Right lobe of liver (tissue), 6 donors: Measurements from ENCODE around the gene LCOR. TPM values are rescaled to one million over a fixed set of nuclear protein-coding genes. Genes with fewer than 3 reads are reported as not detected.

Experiments
- ATAC-seq, 4 donors: fragments of 200-7000 bp; cut with Tn5 transposase; one replicate each; pipeline ENCODE4 v1.9.1; 2020; ENCODE audit warnings: mild to moderate bottlenecking in 4 of 4, moderate library complexity in 4 of 4
- DNase-seq, 3 donors: peaks; one replicate each; pipeline ENCODE4 v3.0.0-alpha.2; 2020
- H3K27ac ChIP-seq, 3 donors: fragments of 200-600 bp; one replicate each; pipeline ENCODE4 v1.8.0; 2022
- H3K27me3 ChIP-seq, 2 donors: fragments of 200-600 bp; one replicate each; pipeline ENCODE4 v1.8.0; 2022
- H3K36me3 ChIP-seq, 4 donors: fragments of 200-600 bp; sonication (generic) in 1 of 4; one replicate each; pipeline versions ENCODE4 v1.5.1 to v1.8.0; 2017 to 2022; ENCODE audit warnings: control low read depth in 1 of 4
- H3K4me1 ChIP-seq, 4 donors: fragments of 200-600 bp; sonication (generic) in 1 of 4; one replicate each; pipeline versions ENCODE4 v1.5.1 to v1.8.0; 2017 to 2022; ENCODE audit warnings: control low read depth in 1 of 4
- H3K4me3 ChIP-seq, 3 donors: fragments of 200-600 bp; one replicate each; pipeline ENCODE4 v1.8.0; 2022
- H3K9me3 ChIP-seq, 4 donors: fragments of 200-600 bp; sonication (generic) in 1 of 4; one replicate each; pipeline versions ENCODE4 v1.5.1 to v1.8.0; 2017 to 2022; ENCODE audit warnings: control low read depth in 1 of 4
- POLR2A ChIP-seq: fragments of 450-650 bp; IDR thresholded peaks from one replicate; pipeline ENCODE4 v1.6.1; 2017; ENCODE audit warnings: antibody characterized with exemption, mild to moderate bottlenecking
- WGBS: methylation state at CpG from one replicate; pipeline ENCODE4 v1.1.6; 2018; ENCODE audit warnings: low coverage, low lambda C conversion rate; ENCODE audit not compliant: insufficient coverage; ENCODE audit errors: missing lambda C conversion rate; 5-methylcytosine and 5-hydroxymethylcytosine counted together
- intact Hi-C, 2 donors: fragments of 100-400 bp; cut with DNase I; formaldehyde crosslinking; loops; one replicate each; pipeline versions ENCODE4 v1.11.2 to v1.14.1; 2022
- total RNA-seq, 6 experiments: library from RNA; depleted of rRNA in 2 of 6; stranded (reverse); fragments of >200 nt in 2 of 6; fragmentation: NEBNext Ultra II Directional in 3 of 6; extraction: Animal tissue kit (Norgen Biotek cat#: 25700) in 3 of 6; gene quantifications; one replicate each; pipeline versions ENCODE4 v1.1.0 to v1.2.4, GENCODE V29; 2016 to 2023
- TF ChIP-seq, protein P1 (sequence below), 4 donors: fragments of 200-600 bp in 3 of 4; fragments of 450-650 bp in 1 of 4; IDR thresholded peaks; one replicate each; pipeline versions ENCODE4 v1.5.1 to v1.8.0; 2016 to 2022; ENCODE audit warnings: antibody characterized with exemption in 4 of 4, mild to moderate bottlenecking in 2 of 4
- donor health status: DM: no; HTN: yes; CAD: no.
- donor health status: DM: no; HTN: no; CAD: no.
- donor health status: DM: no; HTN: no; CAD: no.
- donor health status: DM: no; HTN: yes; CAD: no.
- donor health status: DM: no; HTN: yes; CAD: no.

Gene LCOR
- total RNA-seq, 6 experiments from 2014 or later: 8.6 to 16.3 (median 12.9) TPM

GRCh38 chr10:96982149-96982930 is 150.2 kb downstream of the LCOR start:
- no peaks in the 10 kb centered on the region for H3K27me3 ChIP-seq
- ATAC-seq (no peak), DNase-seq (no peak)
- no peak overlapping the region for H3K4me3 ChIP-seq
- no peak overlapping the region for H3K27ac ChIP-seq
- H3K36me3 ChIP-seq: peaks cover 0 to 10% (median 4%) of the 10 kb centered on the region in 4 donors
- no peaks in the 10 kb centered on the region for H3K9me3 ChIP-seq
- TF ChIP-seq, protein P1, sequence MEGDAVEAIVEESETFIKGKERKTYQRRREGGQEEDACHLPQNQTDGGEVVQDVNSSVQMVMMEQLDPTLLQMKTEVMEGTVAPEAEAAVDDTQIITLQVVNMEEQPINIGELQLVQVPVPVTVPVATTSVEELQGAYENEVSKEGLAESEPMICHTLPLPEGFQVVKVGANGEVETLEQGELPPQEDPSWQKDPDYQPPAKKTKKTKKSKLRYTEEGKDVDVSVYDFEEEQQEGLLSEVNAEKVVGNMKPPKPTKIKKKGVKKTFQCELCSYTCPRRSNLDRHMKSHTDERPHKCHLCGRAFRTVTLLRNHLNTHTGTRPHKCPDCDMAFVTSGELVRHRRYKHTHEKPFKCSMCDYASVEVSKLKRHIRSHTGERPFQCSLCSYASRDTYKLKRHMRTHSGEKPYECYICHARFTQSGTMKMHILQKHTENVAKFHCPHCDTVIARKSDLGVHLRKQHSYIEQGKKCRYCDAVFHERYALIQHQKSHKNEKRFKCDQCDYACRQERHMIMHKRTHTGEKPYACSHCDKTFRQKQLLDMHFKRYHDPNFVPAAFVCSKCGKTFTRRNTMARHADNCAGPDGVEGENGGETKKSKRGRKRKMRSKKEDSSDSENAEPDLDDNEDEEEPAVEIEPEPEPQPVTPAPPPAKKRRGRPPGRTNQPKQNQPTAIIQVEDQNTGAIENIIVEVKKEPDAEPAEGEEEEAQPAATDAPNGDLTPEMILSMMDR (IDR thresholded peaks at IDR 0.05): no peak
- TF ChIP-seq POLR2A: no peak
- H3K4me1 ChIP-seq: no peaks in the 10 kb centered on the region
- WGBS: 91% methylated on average over 8 of the region's 12 CpGs
- intact Hi-C loops: no loop called here

- DNase-seq (no peak), ATAC-seq (no peak)
- intact Hi-C loops: no loop called here
- Histone ChIP-seq H3K4me3 (no peak overlapping the region), H3K9me3 (no peaks in the 10 kb centered on the region), H3K27me3 (no peaks in the 10 kb centered on the region), H3K27ac (no peak overlapping the region), H3K4me1 (no peaks in the 10 kb centered on the region), H3K36me3 (peaks cover 0 to 10% (median 4%) of the 10 kb centered on the region in 4 donors)
- 58% methylated on average over 13 of the region's 14 CpGs for WGBS
- TF ChIP-seq, protein P1 (IDR thresholded peaks at IDR 0.05): no peak
- no peak for TF ChIP-seq POLR2A
Measured at GRCh38 chr10:96984541-96985131, 152.5 kb downstream of the LCOR start.

- peaks cover 0 to 3% (median 1%) of the 10 kb centered on the region in 4 donors for H3K36me3 ChIP-seq
- no peaks in the 10 kb centered on the region for H3K4me1 ChIP-seq
- no peak overlapping the region for H3K4me3 ChIP-seq
- DNase-seq (no peak), ATAC-seq (no peak)
- intact Hi-C loops: no loop called here
- no peaks in the 10 kb centered on the region for H3K9me3 ChIP-seq
- 91% methylated on average over 4 of the region's 6 CpGs for WGBS
- no peak overlapping the region for H3K27ac ChIP-seq
- no peaks in the 10 kb centered on the region for H3K27me3 ChIP-seq
- no peak for TF ChIP-seq POLR2A
- TF ChIP-seq, protein P1 (IDR thresholded peaks at IDR 0.05): no peak
Measured at GRCh38 chr10:96986200-96986856, 154.2 kb downstream of the LCOR start.

DNA sequence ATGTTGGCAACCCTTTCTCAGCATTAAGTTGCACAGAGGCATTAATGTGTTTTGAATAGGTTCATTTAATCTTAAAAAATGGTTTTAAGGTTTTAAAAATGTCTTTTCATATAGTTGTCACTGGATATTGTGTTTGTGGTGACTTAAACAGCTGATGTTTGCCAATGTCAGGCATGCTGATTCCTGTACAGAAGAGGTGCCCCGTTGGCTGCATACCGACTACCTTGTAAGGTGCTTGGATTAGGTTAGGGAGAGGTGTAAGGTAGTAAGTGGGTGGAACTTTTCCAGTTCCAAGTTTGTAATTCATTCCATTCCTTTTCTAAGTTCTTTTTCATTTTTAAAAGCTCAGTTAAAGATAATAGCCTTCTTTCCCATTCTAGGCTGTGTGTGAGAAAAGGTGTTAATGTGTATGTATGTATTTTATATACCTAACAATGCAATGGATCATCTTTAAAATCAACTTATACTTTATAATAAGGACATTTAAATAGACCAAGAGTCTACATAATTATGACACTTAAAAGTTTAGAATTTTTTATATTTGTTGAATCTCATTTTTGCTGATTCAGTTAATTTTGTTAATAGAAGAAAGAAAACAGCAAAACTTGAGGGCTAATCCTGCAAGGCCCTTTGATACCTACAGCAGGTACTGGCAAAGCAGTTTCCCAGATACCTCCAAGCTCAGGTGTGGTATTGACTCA is 155.2 kb downstream of the LCOR start:
- ATAC-seq (no peak), DNase-seq (no peak)
- no peak for TF ChIP-seq POLR2A
- TF ChIP-seq, protein P1 (IDR thresholded peaks at IDR 0.05): no peak
- intact Hi-C loops: no loop called here
- Histone ChIP-seq H3K36me3 (no peaks in the 10 kb centered on the region), H3K27me3 (no peaks in the 10 kb centered on the region), H3K9me3 (no peaks in the 10 kb centered on the region), H3K4me1 (no peaks in the 10 kb centered on the region), H3K27ac (no peak overlapping the region), H3K4me3 (no peak overlapping the region)
- WGBS: 84% methylated on average over 2 of the region's 2 CpGs
